ENCODE measurements around the gene ABCA3.

The ABCA3 gene

GRCh38 chr16:2308089-2308962 is 32.2 kb downstream of the ABCA3 start:
- H3K27ac ChIP-seq (ENCODE audit: low read depth, low read length, poor library complexity, severe bottlenecking): no peak overlapping the region
- H3K9me2 ChIP-seq (ENCODE audit: low read depth, low read length): no peaks in the 10 kb centered on the region
- H3K4me2 ChIP-seq (ENCODE audit: low read length): no peak overlapping the region
- H3K9ac ChIP-seq (ENCODE audit: low read length): no peak overlapping the region
- H3K9me3 ChIP-seq (ENCODE audit: low read length): no peaks in the 10 kb centered on the region
- no peaks in the 10 kb centered on the region for H3K36me3 ChIP-seq (ENCODE audit: insufficient read depth, low read length)
- H2AFZ ChIP-seq (ENCODE audit: low read length): no peak overlapping the region
- no peaks in the 10 kb centered on the region for H3F3A ChIP-seq (ENCODE audit: insufficient read depth, low read length)
- H3K79me2 ChIP-seq (ENCODE audit: insufficient read depth, low read length): no peaks in the 10 kb centered on the region
- peaks cover 3% of the 10 kb centered on the region; the same call in 1 of the 2 replicates for H3K27me3 ChIP-seq (ENCODE audit: insufficient read depth, low read length)
- H3K4me1 ChIP-seq (ENCODE audit: insufficient read depth, low read length, severe bottlenecking): no peaks in the 10 kb centered on the region
- H4K20me1 ChIP-seq (ENCODE audit: insufficient read depth, low read length): no peaks in the 10 kb centered on the region
- no peak for TF ChIP-seq EZH2 (IDR thresholded peaks at IDR 0.05; ENCODE audit: borderline replicate concordance, low read length)
- TF ChIP-seq, protein P1, sequence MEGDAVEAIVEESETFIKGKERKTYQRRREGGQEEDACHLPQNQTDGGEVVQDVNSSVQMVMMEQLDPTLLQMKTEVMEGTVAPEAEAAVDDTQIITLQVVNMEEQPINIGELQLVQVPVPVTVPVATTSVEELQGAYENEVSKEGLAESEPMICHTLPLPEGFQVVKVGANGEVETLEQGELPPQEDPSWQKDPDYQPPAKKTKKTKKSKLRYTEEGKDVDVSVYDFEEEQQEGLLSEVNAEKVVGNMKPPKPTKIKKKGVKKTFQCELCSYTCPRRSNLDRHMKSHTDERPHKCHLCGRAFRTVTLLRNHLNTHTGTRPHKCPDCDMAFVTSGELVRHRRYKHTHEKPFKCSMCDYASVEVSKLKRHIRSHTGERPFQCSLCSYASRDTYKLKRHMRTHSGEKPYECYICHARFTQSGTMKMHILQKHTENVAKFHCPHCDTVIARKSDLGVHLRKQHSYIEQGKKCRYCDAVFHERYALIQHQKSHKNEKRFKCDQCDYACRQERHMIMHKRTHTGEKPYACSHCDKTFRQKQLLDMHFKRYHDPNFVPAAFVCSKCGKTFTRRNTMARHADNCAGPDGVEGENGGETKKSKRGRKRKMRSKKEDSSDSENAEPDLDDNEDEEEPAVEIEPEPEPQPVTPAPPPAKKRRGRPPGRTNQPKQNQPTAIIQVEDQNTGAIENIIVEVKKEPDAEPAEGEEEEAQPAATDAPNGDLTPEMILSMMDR (IDR thresholded peaks at IDR 0.05; ENCODE audit: low read length): no peak
- no peak overlapping the region for H3K4me3 ChIP-seq (ENCODE audit: low read depth, low read length, poor library complexity, severe bottlenecking)

DNA sequence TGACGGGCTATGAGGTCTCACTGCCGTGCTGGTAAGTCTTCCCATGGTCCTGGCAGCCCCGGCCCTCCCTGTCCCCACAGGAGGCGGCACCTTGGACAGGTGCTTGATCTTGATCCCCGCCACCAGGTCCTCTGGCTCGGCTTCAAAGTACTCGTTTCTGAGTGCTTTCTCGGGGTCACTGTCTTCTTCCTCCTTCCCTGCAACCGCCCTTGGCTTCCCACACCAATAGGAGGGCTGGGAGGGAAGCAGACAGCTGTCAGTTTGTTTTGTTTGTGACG is 40.7 kb downstream of the ABCA3 start:
- H3K27me3 ChIP-seq (ENCODE audit: insufficient read depth, low read length): peaks cover 7% of the 10 kb centered on the region; the same call in 1 of the 2 replicates
- H3K4me3 ChIP-seq (ENCODE audit: low read depth, low read length, poor library complexity, severe bottlenecking): no peak overlapping the region
- H3K9ac ChIP-seq (ENCODE audit: low read length): no peak overlapping the region

GRCh38 chr16:2299121-2299914 is 41.2 kb downstream of the ABCA3 start:
- H3K4me2 ChIP-seq (ENCODE audit: low read length): no peak overlapping the region
- H3K27me3 ChIP-seq (ENCODE audit: insufficient read depth, low read length): peaks cover 7% of the 10 kb centered on the region; the same call in 1 of the 2 replicates
- no peaks in the 10 kb centered on the region for H3K9me2 ChIP-seq (ENCODE audit: low read depth, low read length)
- no peaks in the 10 kb centered on the region for H3K4me1 ChIP-seq (ENCODE audit: insufficient read depth, low read length, severe bottlenecking)
- no peaks in the 10 kb centered on the region for H4K20me1 ChIP-seq (ENCODE audit: insufficient read depth, low read length)
- H3K9ac ChIP-seq (ENCODE audit: low read length): no peak overlapping the region
- no peak overlapping the region for H3K4me3 ChIP-seq (ENCODE audit: low read depth, low read length, poor library complexity, severe bottlenecking)
- no peaks in the 10 kb centered on the region for H3K9me3 ChIP-seq (ENCODE audit: low read length)
- no peak overlapping the region for H3K27ac ChIP-seq (ENCODE audit: low read depth, low read length, poor library complexity, severe bottlenecking)
- no peak for TF ChIP-seq EZH2 (IDR thresholded peaks at IDR 0.05; ENCODE audit: borderline replicate concordance, low read length)
- TF ChIP-seq, protein P1 (IDR thresholded peaks at IDR 0.05; ENCODE audit: low read length): no peak
- H3K79me2 ChIP-seq (ENCODE audit: insufficient read depth, low read length): no peaks in the 10 kb centered on the region
- H3K36me3 ChIP-seq (ENCODE audit: insufficient read depth, low read length): no peaks in the 10 kb centered on the region
- no peak overlapping the region for H2AFZ ChIP-seq (ENCODE audit: low read length)
- H3F3A ChIP-seq (ENCODE audit: insufficient read depth, low read length): no peaks in the 10 kb centered on the region

More for the DNA sequence above, 40.7 kb downstream of the ABCA3 start:
- no peak for TF ChIP-seq EZH2 (IDR thresholded peaks at IDR 0.05; ENCODE audit: borderline replicate concordance, low read length)
- TF ChIP-seq, protein P1 (IDR thresholded peaks at IDR 0.05; ENCODE audit: low read length): no peak
- Histone ChIP-seq H3K27ac (ENCODE audit: low read depth, low read length, poor library complexity, severe bottlenecking) (no peak overlapping the region), H3F3A (ENCODE audit: insufficient read depth, low read length) (no peaks in the 10 kb centered on the region), H3K4me2 (ENCODE audit: low read length) (no peak overlapping the region), H2AFZ (ENCODE audit: low read length) (no peak overlapping the region), H4K20me1 (ENCODE audit: insufficient read depth, low read length) (no peaks in the 10 kb centered on the region), H3K9me2 (ENCODE audit: low read depth, low read length) (no peaks in the 10 kb centered on the region), H3K79me2 (ENCODE audit: insufficient read depth, low read length) (no peaks in the 10 kb centered on the region), H3K9me3 (ENCODE audit: low read length) (no peaks in the 10 kb centered on the region), H3K4me1 (ENCODE audit: insufficient read depth, low read length, severe bottlenecking) (no peaks in the 10 kb centered on the region), H3K36me3 (ENCODE audit: insufficient read depth, low read length) (no peaks in the 10 kb centered on the region)

All from OCI-LY1 (cell line).